HG03442 (cell line): ENCODE measurements around the gene PHACTR1.

Source experiments
- ATAC-seq: cut with Tn5 transposase; IDR thresholded peaks from one replicate; pipeline ENCODE4 v1.9.1; 2021; ENCODE audit warnings: mild to moderate bottlenecking, moderate library complexity; ENCODE audit not compliant: unreplicated experiment

PHACTR1 gene

GRCh38 chr6:13178107-13178506 lies 461.5 kb downstream of the PHACTR1 start:
- no peak for ATAC-seq

DNA sequence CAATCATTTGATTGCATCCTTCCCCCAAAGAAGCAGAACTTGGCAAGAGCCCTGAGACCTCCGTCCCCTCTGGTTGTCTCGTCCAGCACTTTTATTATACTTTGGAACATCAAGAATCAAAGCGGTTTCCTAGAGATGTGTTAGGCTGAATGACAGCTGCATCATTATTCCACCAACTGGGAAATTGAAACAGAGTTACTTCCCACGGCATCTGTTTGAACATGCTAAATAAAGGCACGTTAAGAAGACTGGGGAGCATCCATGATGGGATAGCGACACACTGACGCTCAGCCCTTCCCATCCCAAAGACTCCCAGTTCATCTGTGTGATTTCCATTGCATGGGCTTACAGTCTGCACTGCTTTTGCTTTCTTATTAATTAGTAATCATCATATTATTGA lies 464.0 kb downstream of the PHACTR1 start:
- no peak for ATAC-seq

DNA sequence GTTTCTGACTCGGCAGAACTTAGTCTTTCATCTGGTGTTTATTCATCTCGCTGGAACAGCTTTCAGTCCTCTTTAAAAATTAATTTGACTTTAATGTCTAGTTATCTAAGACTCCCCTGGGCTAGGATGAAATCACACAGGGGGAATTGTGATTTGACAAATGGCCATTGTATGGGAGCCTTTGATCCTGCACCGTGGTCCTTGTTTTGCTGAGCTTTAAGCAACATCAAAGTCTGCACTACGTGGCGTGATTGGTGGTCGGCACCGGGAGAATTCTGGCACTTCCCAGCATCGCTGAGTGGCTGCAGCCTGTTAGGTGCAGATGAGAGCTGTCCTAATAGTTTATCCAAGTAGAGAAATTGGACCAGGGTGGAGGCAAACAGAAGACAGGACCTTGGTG lies 464.8 kb downstream of the PHACTR1 start:
- ATAC-seq = no peak

GRCh38 chr6:13183415-13184088 lies 467.0 kb downstream of the PHACTR1 start:
- no peak for ATAC-seq

DNA sequence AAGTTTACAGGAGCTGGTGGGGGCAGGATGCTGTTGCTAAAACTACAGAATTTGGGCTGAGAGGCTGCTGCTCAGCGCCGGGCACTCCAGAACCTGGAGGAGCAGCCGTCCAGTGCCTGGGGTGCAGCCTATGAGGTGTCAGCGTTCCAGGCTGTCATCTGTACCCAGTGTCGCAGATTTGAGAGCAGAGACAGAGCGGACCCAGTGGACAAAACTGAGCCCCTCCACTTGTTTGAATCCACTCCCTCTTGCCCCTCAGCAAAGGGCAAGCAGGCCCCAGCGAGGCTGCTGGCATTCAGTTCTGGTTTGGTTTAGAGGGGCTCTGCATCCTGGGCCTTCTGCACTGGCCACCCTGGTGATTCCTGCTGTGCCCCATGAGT lies 467.5 kb downstream of the PHACTR1 start:
- no peak for ATAC-seq

- no peak for ATAC-seq
Measured at GRCh38 chr6:13184547-13184946, 468.0 kb downstream of the PHACTR1 start.

- ATAC-seq = no peak
Measured at GRCh38 chr6:13186861-13187260, 470.3 kb downstream of the PHACTR1 start.

GRCh38 chr6:13187692-13188091 lies 471.1 kb downstream of the PHACTR1 start:
- no peak for ATAC-seq

DNA sequence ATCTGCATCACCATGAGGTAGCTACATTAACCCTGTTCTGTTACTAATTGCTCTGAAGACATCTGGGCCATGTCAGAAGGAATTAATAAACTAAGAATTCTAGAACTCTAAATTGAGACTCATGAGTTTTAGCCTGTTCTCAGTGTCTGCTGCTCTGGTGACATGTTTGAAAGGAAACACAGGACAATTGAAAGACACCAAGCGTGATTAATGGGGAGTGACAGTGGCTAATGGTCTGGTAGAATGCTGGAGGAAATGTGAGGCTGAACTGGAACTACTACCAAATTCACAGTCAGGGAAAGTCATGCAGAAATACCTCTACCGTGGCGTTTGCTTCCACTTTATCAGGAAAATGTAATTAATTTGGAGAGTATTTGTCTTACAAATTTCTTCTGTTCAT lies 471.7 kb downstream of the PHACTR1 start:
- no peak for ATAC-seq

DNA sequence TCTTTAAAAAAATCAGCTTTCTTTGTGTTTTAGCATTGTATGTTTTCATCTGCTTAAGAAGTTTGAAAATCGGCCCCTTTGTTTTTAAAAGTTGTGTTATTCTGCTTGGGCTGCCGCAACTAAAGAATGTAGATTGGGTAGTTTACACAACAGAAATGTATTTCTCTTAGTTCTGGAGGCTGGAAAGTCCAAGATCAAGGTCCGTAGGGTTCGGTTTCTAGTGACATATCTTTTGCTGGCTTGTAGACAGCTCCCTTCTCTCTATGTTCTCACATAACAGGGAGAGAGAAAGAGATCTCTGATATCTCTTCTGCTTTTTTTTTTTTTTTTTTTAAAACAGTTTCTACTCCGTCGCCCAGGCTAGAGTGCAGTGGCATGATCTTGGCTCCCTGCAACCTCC lies 473.1 kb downstream of the PHACTR1 start:
- ATAC-seq = no peak

DNA sequence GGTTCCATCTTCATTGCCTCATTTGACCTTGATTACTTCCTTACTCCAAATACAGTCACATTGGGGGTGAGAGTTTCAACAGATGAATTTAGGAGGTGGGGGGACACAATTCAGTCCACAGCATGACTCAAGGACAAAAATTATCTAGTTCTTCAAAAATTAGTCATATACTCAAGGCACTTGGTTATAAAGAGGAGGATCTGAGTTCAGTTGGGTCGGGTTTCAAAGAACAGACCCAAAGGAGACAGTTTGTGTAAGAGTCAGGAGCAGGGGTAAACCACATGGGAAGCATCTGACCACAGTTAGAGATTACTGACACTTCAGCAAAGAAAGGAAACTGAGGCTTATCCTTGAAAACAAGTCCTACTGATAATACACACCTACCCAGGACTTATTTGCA lies 473.8 kb downstream of the PHACTR1 start:
- ATAC-seq = no peak

DNA sequence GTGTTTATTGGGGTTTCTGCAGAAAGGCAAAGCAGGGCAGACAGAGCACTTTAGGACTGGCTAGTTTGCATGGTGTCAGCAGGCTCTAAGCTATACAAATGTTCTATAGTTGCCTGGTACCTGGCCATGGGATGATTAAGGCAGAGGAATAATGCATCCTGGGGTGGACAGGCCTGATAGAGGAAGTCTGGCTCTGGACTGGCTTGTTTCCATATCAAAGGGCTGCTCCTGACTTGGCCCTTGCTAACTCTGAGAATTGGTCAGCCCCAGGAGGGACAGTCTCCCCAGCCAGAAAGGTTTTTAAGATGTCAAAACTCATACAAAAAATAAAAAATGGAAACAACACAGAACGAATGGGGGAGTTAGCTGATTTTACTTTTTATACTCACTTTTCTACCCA lies 474.9 kb downstream of the PHACTR1 start:
- no peak for ATAC-seq

- no peak for ATAC-seq
Measured at GRCh38 chr6:13194852-13195251, 478.3 kb downstream of the PHACTR1 start.

DNA sequence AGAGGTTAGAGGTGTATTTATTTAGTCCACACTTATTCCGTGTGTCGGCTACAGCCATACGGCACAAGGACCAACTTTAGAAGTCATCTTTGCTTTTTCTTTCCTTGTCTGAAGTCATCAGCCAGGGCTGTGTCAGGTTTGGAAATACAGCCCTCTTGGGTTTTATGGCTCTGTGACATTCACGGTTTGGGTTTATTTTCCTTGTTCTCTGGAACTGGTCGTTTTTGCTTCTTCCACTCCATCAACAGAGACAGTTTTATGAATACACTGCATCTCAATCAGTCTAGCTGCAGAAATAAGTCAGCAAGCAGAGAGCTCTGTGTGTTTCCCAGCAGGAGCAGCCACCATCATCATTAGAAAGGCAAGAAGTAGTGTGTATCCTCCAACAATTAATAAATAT lies 479.2 kb downstream of the PHACTR1 start:
- no peak for ATAC-seq

DNA sequence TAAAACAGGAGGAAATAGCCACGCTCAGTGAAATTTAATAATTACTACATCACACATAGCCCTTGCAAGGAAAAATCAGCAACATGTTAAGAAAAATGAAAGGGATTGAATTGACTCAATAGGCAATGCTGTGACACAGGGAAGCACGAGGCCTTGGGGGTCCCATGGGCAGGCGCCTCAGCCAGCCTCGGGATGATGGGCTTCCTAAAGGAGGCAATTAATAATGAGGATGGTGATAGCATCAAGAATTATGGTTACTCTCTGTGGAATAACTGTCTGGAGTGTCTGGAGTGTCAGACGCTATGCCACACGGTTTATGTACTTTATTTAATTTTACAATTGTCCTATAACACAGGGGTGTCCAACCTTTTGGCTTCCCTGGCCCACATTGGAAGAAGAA lies 481.6 kb downstream of the PHACTR1 start:
- no peak for ATAC-seq

DNA sequence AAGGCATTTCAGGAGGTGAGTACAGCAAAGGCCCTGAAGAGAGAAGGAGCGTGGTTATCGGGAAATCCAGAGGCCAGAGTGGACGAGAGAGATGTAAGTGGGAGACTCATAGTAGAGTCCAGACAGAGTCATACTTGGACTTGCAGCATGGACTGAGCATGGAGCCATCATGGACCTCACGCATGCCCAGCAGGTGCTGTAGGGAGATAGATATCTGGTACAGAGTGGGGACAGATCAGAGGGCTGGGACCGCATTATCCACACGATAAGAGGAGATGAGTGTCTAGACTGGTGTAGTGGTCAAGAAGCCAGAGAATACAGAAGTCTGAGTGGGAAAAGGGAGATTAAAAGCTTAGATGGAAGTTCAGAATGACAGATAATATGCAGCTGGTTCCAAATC lies 484.8 kb downstream of the PHACTR1 start:
- no peak for ATAC-seq

DNA sequence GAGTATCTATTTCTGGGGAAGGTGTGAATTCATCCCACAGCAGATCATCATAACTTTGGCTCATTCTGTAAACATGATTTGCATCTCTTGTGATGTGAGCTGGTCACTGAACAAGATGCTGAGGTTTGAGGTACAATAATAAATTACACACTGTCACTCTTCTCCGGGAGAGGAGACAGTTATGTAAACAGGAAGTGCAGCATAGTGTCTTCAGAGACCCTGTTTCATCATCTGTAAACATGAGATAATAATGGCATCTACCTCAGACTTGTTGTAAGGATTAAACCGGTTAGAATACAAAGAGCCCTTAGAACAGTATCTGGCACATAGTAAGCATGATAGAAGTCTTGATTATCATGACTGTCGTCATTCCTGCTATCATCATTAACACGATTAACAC lies 486.6 kb downstream of the PHACTR1 start:
- no peak for ATAC-seq

GRCh38 chr6:13205106-13205505 lies 488.5 kb downstream of the PHACTR1 start:
- ATAC-seq = no peak

GRCh38 chr6:13212096-13212495 lies 495.5 kb downstream of the PHACTR1 start:
- no peak for ATAC-seq

DNA sequence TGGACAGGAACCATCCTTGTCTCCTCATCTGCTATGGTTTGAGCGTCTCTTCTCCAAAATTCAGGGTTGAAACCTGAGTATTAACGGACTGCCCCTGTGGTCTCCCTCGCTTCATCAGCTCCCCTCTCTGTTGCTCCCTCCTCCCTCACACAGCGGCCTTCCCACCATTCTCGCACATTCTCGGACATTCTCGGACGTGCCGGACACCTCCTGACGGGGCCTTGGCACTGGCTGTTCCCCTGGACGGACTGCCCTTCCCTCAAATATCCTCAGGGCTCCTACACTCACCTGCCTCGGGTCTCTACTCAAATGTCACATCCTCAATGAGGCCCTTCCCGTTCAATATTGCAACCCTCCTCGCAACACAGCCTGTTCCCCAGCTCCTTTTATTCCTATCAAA lies 496.0 kb downstream of the PHACTR1 start:
- no peak for ATAC-seq

- no peak for ATAC-seq
Measured at GRCh38 chr6:13215390-13215789, 498.8 kb downstream of the PHACTR1 start.

GRCh38 chr6:13216236-13217014 lies 499.9 kb downstream of the PHACTR1 start:
- no peak for ATAC-seq
